GM21825 (cell line): ENCODE measurements around the gene XNDC1N.
"Not testable (repeated sequence)": the region's sequence is repeated elsewhere in the genome, so short reads cannot be mapped to it uniquely, and the experiment has no call there.

Source experiments
- ATAC-seq: cut with Tn5 transposase; IDR thresholded peaks from one replicate; pipeline ENCODE4 v1.9.1; 2021; ENCODE audit warnings: mild to moderate bottlenecking, moderate library complexity; ENCODE audit not compliant: unreplicated experiment

Gene XNDC1N

DNA sequence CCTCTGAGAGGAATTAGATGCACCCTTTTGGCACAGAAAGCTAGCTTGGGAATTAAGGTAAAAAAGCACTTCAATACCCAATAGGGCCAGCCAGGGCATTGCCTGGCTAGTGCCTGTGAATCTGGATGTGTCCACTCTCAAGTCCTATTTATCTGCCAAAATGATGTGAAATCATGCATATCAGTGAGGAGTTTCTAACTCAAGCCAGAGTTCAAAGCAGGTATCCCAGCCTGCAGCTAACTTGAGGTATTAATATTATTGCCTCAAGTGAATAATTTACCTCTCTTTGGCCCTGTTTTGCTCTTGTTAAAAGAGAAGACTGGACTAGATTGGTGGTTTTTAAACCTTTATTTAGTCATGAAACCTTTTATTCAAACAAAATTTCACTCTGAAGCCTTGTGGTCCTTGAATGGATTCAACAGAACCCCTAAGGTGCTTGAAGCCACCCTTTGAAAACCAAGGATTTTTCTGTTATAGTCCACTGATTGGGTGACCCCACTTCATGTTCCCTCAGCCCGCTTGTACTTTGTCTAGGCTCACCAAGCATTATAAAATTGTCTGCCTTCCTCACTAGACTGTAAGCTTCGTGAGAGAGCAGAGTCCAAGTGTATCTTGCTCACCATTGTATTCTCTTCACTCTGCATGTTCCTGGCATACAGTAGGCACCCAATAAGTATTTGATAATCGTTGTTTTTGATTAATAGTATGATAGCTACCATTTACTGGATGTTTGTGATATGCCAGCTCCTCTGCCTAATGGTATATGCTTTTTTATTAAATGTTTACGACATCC is 4.9 kb upstream of the XNDC1N start:
- ATAC-seq: no peak

DNA sequence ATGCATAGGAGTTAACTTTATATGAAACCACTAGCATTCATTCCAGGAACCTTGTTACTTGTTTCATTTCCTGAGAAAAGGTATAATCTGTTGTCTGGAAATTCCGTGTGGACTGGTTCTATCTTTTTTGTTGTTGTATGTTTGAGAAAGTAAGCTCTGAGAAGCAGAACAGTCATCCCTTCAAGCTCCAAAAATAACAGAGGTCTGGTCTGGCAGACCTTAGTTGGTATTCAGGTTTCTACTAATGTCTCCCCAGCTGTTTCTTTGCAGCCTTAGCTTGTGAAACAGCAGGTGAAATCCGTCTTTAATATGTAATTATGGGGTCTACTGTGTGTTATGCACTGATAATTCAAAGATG is 2.8 kb upstream of the XNDC1N start:
- no peak for ATAC-seq

DNA sequence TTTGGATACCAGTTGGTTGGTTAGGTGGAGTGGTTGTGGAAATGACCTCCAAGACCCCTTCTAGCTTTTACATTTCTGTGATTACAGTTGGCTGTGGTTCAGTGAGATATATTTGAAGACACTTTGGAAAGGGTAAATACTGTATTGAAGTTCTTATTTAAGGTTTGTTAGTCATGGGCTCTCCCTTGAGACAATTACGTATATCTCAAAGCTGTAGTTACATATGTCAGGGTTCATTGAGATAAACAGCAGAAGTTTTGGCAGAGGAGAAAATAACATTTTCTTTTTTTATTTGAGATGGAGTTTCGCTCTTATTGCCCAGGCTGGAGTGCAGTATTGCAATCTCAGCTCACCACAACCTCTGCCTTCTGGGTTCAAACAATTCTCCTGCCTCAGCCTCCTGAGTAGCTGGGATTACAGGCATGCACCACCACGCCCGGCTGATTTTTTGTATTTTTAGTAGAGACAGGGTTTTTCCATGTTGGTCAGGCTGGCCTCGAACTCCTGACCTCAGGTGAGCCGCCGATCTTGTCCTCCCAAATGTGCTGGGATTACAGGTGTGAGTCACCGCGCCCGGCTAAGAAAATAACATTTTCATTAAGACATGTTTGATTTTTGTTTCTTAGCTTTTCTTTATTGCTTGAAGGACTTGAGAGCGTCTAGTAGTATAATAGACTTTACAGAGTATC is 2.3 kb upstream of the XNDC1N start:
- no peak for ATAC-seq

DNA sequence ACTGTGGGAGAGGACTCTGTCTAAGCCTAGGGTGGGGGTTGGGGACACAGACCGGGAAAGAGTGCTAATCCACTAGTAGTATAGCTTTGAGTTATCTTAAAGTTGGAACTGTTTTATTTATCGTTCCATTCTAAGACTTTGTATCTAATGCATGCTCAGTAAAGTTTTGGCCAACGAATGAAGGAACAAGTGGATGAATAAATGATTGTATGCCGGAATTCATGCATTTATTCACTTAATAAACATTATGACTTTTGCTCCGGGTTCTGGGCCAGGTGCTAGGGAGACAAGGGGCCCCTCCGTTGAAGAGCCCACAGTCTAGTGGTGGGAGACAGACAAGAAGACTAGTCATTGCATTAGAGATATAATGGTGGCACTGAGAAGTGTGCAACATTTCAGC is 1.1 kb upstream of the XNDC1N start:
- no peak for ATAC-seq

DNA sequence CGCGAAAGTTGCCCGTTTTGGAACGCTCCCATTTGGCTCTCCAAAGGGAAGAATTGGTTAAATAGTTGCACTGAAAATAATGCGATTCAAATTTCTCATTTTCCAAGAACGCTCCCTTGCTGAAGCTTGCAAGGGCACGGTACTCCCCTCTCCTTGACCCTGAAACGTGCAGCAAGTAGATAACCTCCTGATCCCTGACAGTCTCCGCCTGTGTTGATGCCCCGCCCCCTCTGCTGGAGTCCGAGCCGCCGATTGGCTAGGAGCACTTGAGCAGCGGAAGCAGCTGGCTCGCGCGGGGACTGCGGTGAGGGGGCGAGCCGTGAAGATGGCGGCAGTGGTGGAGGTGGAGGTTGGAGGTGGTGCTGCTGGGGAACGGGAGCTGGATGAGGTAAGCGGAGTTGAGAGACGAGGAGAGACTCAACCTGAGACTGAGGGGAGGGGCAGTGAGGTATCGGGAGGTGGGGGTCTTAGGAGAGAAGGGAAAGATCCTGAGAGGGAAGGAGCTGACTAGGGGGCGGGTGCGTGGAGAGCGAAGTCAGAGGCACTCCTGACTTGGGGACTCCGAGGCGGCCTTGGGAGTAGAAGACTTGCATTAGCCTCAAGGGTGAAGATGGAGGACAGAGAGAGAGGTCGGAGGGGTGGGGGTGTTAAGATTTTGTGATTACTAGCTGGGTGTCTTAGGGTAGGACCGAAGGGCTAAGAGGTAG is 496 bp upstream of the XNDC1N start, which contains the start of gene RNF121:
Gene RNF121 (plus strand): TSS at position 310 of the 707 bp plus-strand sequence. CDS start 16 bp downstream, at position 326.
- ATAC-seq: peak; percentile 77

DNA sequence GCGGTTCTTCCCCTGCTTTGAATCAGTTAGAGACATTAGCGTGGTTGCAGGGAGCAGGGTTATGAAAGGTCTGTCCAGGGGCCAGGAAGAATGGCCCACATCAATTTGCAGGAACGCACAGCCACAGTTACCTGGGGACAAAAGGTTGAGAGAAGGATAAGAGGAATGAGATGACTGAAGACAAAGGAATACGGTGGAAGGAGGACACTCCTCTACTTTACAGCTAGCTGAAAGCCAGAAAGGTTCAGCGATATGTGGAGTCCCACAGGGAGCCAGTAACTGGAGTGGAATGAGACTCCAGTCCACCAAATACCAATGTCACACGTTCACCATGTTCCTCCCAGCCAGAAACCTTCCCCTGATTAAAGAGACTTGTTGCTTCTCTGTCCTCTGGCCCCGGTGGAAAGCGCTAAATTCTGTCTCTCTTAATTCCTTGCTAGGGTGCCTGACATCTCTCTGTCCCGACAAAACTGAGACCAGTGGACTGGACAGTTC is 10.7 kb downstream of the XNDC1N start:
- no peak for ATAC-seq

DNA sequence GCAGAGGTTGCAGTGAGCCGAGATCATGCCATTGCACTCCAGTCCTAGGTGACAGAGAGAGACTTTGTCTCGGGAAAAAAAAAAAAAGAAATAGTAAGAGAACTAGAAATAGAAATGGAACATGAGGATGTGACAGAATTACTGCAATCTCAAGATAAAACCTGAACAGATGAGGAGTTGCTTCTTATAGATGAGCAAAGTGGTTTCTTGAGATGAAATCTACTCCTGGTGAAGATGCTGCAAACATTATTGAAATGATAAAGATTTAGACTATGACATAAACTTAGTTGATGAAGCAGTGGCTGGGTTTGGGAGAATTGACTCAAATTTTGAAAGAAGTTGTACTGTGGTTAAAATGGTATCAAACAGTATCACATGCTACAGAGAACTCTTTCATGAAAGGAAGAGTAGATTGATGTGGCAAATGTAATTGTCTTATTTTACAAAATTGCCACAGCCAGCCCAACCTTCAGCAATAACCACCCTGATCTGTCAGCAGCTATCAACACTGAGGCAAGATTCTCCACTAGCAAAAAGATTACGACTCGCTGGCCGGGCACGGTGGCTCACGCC is 13.7 kb downstream of the XNDC1N start:
- ATAC-seq: no peak

DNA sequence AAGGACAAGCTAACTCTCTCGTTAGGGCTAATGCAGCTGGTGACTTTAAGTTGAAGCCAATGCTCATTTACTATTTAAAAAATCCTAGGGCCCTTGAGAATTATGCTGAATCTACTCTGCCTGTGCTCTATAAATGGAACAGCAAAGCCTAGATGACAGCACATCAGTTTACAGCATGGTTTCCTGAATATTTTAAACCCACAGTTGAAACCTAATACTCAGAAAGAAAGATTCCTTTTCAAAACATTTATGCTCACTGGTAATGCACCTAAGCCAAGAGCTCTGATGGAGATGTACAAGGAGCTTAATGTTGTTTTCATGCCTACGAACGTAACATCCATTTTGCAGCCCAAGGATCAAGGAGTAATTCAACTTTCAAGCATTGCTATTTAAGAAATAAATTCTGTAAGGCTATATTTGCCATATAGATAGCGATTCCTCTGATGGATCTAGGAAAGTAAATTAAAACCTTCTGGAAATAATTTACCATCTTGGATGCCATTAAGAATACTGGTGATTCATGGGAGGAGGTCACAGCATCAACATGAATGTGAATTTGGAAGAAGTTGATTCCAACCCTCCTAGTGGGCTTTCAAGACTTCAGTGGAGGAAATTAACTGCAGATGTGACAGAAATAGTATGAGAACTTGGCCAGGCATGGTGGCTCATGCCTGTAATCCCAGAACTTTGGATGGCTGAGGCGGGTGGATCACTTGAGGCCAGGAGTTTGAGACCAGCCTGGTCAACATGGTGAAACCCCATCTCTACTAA is 14.5 kb downstream of the XNDC1N start:
- ATAC-seq: no peak

DNA sequence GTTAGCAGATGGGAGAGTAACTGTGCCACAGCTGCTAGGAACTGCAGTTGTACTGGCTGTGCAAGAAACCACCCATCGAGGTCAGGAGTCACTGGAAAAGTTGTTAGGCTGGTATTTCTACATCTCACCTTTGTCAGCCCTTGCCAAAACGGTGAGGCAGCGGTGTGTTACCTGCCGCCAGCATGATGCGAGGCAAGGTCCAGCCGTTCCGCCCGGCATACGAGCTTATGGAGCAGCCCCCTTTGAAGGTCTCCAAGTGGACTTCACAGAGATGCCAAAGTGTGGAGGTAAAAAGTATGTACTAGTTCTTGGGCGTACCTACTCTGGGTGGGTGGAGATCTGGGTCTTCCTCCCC is 16.4 kb downstream of the XNDC1N start:
- ATAC-seq: not testable (repeated sequence)

DNA sequence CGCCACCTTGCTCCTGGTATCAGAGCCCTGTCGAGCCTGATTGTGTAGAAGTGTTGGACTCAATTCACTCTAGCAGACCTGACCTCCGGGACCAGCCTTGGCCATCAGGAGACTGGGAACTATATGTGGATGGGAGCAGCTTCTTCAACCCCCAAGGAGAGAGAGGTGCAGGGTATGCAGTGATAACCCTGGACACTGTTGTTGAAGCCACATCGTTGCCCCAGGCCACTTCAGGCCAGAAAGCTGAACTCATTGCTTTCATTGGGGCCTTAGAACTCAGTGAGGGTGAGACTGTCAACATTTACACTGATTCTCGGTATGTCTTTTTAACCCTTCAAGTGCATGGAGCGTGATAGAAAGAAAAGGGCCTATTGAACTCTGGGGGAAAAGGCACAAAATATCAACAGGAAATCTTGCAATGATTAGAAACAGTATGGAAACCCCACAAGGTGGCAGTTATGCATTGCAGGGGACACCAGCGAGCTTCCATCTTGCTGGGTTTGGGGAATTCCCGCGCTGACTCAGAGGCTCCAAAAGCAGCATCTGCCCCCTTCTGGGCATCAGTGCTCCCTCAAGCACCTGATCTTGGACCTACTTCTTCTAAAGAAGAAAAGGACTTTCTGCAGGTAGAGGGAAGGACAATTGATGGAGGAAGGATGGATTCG is 16.9 kb downstream of the XNDC1N start:
- not testable (repeated sequence) for ATAC-seq

DNA sequence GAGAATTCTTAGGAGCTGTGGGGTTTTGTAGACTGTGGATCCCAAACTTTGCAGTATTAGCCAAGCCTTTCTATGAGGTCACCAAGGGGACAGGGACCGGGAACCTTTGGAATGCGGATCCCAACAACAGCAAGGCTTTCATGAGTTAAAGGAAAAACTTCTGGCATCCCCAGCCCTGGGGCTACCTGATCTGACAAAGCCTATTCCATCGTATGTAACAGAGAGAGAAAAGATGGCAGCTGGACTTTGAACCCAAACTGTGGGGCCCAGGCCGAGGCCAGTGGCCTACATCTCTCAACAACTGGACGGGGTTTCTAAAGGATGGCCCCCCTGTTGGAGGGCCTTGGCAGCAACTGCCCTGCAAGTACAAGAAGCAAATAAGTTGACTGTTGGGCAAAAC is 17.6 kb downstream of the XNDC1N start:
- not testable (repeated sequence) for ATAC-seq

DNA sequence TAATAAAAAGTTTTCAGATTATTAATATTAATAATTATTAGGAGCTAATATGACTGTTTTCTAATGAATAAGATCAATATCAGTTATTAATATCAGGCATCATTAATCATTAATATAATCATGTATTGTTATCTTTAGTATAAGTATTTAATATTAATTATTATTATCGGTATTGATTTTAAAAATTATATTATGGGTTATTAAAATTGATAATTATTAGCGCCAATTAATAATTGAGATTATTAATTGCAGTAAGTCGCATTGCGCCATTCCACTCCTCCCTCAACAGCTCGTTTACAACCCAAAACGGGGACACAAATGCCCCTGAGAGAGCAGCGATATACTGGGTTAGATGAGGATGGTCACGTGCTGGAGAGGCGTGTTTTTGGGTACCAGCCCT is 20.2 kb downstream of the XNDC1N start:
- no peak for ATAC-seq

DNA sequence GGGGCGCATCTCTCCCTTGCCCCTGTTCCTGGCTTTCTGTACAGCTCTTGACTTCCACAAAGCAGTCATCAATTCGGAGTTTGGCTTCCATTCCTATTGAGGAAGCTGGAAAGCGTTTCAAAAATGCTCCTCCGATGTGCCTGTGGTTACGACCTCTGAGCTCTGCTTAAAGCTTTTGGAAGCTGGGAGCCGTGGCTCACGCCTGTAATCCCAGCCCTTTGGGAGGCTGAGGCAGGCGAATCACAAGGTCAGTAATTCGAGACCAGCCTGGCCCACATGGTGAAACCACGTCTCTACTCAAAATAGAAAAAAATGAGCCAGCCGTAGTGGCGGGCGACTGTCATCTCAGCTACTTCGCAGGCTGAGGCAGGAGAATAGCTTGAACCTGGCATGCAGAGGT is 27.3 kb downstream of the XNDC1N start:
- ATAC-seq: not testable (repeated sequence)

DNA sequence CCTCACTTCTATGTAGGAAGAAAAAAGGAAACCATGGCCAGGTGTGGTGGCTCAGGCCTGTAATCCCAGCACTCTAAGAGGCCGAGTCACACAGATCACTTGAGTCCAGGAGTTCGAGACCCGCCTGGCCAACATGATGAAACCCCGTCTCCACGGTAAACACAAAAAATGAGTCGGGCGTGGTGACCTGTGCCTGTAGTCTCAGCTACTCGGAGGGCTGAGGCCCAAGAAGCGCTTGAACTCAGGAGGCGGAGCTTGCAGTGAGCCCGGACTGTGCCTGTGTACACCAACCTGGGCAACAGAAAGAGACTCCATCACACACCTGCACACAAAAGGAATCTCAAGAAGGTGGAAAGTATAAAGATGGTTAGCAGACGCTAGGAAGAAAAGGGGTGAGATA is 32.4 kb downstream of the XNDC1N start:
- no peak for ATAC-seq

DNA sequence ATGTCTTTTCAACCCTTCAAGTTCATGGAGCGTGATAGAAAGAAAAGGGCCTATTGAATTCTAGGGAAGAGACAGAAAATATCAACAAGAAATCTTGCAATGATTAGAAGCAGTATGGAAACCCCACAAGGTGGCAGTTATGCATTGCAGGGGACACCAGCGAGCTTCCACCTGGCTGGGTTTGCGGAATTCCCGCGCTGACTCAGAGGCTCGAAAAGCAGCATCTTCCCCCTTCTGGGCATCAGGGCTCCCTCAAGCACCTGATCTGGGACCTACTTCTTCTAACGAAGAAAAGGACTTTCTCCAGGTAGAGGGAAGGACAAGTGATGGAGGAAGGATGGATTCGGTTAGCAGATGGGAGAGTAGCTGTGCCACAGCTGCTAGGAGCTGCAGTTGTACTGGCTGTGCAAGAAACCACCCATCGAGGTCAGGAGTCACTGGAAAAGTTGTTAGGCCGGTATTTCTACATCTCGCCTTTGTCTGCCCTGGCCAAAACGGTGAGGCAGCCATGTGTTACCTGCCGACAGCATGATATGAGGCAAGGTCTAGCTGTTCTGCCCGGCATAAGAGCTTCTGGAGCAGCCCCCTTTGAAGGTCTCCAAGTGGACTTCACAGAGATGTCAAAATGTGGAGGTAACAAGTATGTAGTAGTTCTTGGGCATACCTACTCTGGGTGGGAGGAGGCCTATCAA is 39.1 kb downstream of the XNDC1N start:
- not testable (repeated sequence) for ATAC-seq

DNA sequence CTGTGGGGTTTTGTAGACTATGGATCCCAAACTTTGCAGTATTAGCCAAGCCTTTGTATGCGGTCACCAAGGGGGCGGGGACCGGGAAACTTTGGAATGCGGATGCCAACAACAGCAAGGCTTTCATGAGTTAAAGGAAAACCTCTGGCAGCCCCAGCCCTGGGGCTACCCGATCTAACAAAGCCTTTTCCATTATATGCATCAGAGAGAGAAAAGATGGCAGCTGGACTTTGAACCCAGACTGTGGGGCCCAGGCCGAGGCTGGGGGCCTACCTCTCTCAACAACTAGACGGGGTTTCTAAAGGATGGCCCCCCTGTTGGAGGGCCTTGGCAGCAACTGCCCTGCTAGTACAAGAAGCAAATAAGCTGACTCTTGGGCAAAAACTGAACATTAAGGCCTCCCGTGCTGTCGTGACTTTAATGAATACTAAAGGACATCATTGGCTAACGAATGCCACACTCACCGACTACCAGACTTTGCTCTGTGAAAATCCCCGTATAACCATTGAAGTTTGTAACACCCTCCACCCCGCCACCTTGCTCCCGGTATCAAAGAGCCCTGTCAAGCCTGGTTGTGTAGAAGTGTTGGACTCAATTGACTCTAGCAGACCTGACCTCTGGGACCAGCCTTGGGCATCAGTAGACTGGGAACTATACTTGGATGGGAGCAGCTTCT is 39.9 kb downstream of the XNDC1N start:
- ATAC-seq: not testable (repeated sequence)

DNA sequence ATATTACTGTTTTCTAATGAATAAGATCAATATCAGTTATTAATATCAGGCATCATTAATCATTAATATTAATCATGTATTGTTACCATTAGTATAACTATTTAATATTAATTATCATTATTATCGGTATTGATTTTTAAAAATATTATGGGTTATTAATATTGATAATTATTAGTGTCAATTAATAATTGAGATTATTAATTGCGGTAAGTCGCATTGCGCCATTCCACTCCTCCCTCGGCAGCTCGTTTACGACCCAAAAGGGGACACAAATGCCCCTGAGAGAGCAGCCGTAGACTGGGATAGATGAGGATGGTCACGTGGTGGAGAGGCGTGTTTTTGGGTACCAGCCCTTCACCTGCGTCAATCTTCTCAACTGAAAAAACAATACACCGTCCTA is 42.6 kb downstream of the XNDC1N start:
- ATAC-seq: not testable (repeated sequence)
